ENCODE measurements around the gene POLR2F. TPM values are rescaled to one million over a fixed set of nuclear protein-coding genes. Genes with fewer than 3 reads are reported as not detected.

Gene POLR2F
- total RNA-seq, 1 experiment from 2014 or later, result 116 TPM

- H3K27ac Mint-ChIP-seq (ENCODE audit: unreplicated experiment), result no peak overlapping the region
- no peaks in the 10 kb centered on the region for H3K27me3 ChIP-seq (replicated peaks; ENCODE audit: control insufficient read depth, insufficient read depth, low read length)
- ChIA-PET CTCF (interaction anchor here (0.6 kb wide), 2 partner anchors 10 to 12 kb away, joined by 3 to 6 read pairs; no protein-coding TSS in a partner anchor), POLR2A (no interaction called here)
- H3K4me1 ChIP-seq, result peaks cover 5% of the 10 kb centered on the region; the same call in 1 of the 2 replicates
- no peaks in the 10 kb centered on the region for H3K9me3 ChIP-seq
- intact Hi-C loops (cut with micrococcal nuclease; ENCODE audit: unreplicated experiment), result loop anchor here (10.0 kb wide), 1 partner anchor 155 kb away; the partner anchor contains the start of gene GCAT
- no peak for TF ChIP-seq CTCF (IDR thresholded peaks at IDR 0.05; ENCODE audit: insufficient read depth in 1 of 2, low read depth in 1 of 2, low read length in 1 of 2, severe bottlenecking in 1 of 2, unreplicated experiment in 1 of 2)
- H3K4me1 Mint-ChIP-seq (ENCODE audit: low read depth, unreplicated experiment), result peaks cover 9% of the 10 kb centered on the region
- no peaks in the 10 kb centered on the region; the same call in 1 of the 2 replicates for H3K36me3 ChIP-seq (ENCODE audit: control insufficient read depth, insufficient read depth, low read length)
- H3K4me3 ChIP-seq (ENCODE audit: low read depth, low read length), result no peak overlapping the region
- no peaks in the 10 kb centered on the region for H3K27me3 Mint-ChIP-seq (ENCODE audit: insufficient read depth, unreplicated experiment)
- H3K36me3 Mint-ChIP-seq (ENCODE audit: insufficient read depth, unreplicated experiment), result peaks cover 43% of the 10 kb centered on the region
- no TSS peak for BruUV-seq (replicated peaks)
- no peak for DNase-seq
- H3K4me3 Mint-ChIP-seq (ENCODE audit: unreplicated experiment), result no peak overlapping the region
- H3K9me3 Mint-ChIP-seq (ENCODE audit: unreplicated experiment), result no peaks in the 10 kb centered on the region
Observed at GRCh38 chr22:37959231-37959825, 5.8 kb downstream of the POLR2F start.

GRCh38 chr22:37961062-37961461 is 7.6 kb downstream of the POLR2F start:
- ChIA-PET POLR2A (no interaction called here), CTCF (no interaction called here)
- Histone ChIP-seq H3K4me1 (no peaks in the 10 kb centered on the region), H3K4me3 (ENCODE audit: low read depth, low read length) (no peak overlapping the region), H3K9me3 (no peaks in the 10 kb centered on the region), H3K36me3 (ENCODE audit: control insufficient read depth, insufficient read depth, low read length) (no peaks in the 10 kb centered on the region; the same call in 1 of the 2 replicates), H3K27me3 (replicated peaks; ENCODE audit: control insufficient read depth, insufficient read depth, low read length) (no peaks in the 10 kb centered on the region)
- BruUV-seq (replicated peaks), result no TSS peak
- DNase-seq, result no peak
- TF ChIP-seq CTCF (IDR thresholded peaks at IDR 0.05; ENCODE audit: insufficient read depth in 1 of 2, low read depth in 1 of 2, low read length in 1 of 2, severe bottlenecking in 1 of 2, unreplicated experiment in 1 of 2), result no peak
- Mint-ChIP-seq H3K9me3 (ENCODE audit: unreplicated experiment) (no peaks in the 10 kb centered on the region), H3K27ac (ENCODE audit: unreplicated experiment) (no peak overlapping the region), H3K36me3 (ENCODE audit: insufficient read depth, unreplicated experiment) (peaks cover 40% of the 10 kb centered on the region), H3K27me3 (ENCODE audit: insufficient read depth, unreplicated experiment) (no peaks in the 10 kb centered on the region), H3K4me1 (ENCODE audit: low read depth, unreplicated experiment) (peaks cover 4% of the 10 kb centered on the region), H3K4me3 (ENCODE audit: unreplicated experiment) (no peak overlapping the region)
- intact Hi-C loops (cut with micrococcal nuclease; ENCODE audit: unreplicated experiment), result no loop called here

- BruUV-seq (replicated peaks), result no TSS peak
- POLR2A ChIA-PET, result interaction anchor here (0.5 to 1.2 kb wide), 3 partner anchors 13 to 161 kb away, joined by 3 to 4 read pairs (median 3); partner anchors contain the start of genes C22orf23 and POLR2F
- Mint-ChIP-seq H3K27ac (ENCODE audit: unreplicated experiment) (peak overlapping the region; percentile 75), H3K4me1 (ENCODE audit: low read depth, unreplicated experiment) (peaks cover 7% of the 10 kb centered on the region), H3K36me3 (ENCODE audit: insufficient read depth, unreplicated experiment) (peaks cover 34% of the 10 kb centered on the region), H3K4me3 (ENCODE audit: unreplicated experiment) (no peak overlapping the region), H3K27me3 (ENCODE audit: insufficient read depth, unreplicated experiment) (no peaks in the 10 kb centered on the region), H3K9me3 (ENCODE audit: unreplicated experiment) (no peaks in the 10 kb centered on the region)
- no peak for TF ChIP-seq CTCF (IDR thresholded peaks at IDR 0.05; ENCODE audit: insufficient read depth in 1 of 2, low read depth in 1 of 2, low read length in 1 of 2, severe bottlenecking in 1 of 2, unreplicated experiment in 1 of 2)
- H3K4me3 ChIP-seq (ENCODE audit: low read depth, low read length), result no peak overlapping the region
- no peak for DNase-seq
- H3K36me3 ChIP-seq (ENCODE audit: control insufficient read depth, insufficient read depth, low read length), result 0 out of 2 replicates have a peak, but pooled peaks cover 5% of the 10 kb centered on the region
- no peaks in the 10 kb centered on the region for H3K4me1 ChIP-seq
- intact Hi-C loops (cut with micrococcal nuclease; ENCODE audit: unreplicated experiment), result loop anchor here (1.0 to 5.0 kb wide), 3 partner anchors 34 to 149 kb away; no protein-coding TSS in a partner anchor
- H3K9me3 ChIP-seq, result no peaks in the 10 kb centered on the region
- H3K27me3 ChIP-seq (replicated peaks; ENCODE audit: control insufficient read depth, insufficient read depth, low read length), result no peaks in the 10 kb centered on the region
- CTCF ChIA-PET, result interaction anchor here (0.6 to 1.2 kb wide), 3 partner anchors 79 to 304 kb away, joined by 3 to 5 read pairs (median 5); no protein-coding TSS in a partner anchor
Observed at GRCh38 chr22:37965940-37966664, 12.6 kb downstream of the POLR2F start.

All from Caco-2 (cell line).